SK-N-SH (cell line): ENCODE data around the gene HK1. TPM values are rescaled to one million over a fixed set of nuclear protein-coding genes. Genes with fewer than 3 reads are reported as not detected.

Experiments
- CTCF ChIA-PET: fragments of 300-600, 350-600 bp; formaldehyde crosslinking; extraction: SDS; loops from one replicate; lab custom pipeline; 2021; lab: Yijun Ruan, JAX
- POLR2A ChIA-PET: fragments of 350-600 bp; sonication (Branson Sonifier 250); formaldehyde crosslinking; extraction: SDS; loops from one replicate; lab custom pipeline; 2020; ENCODE audit warnings: antibody characterized with exemption, inconsistent platforms; lab: Yijun Ruan, JAX
- DNase-seq: peaks from one replicate; pipeline ENCODE4 v3.0.0; 2012
- H2AFZ ChIP-seq: fragments of 200-600 bp; sonication (generic); 2 replicates; pipeline ENCODE4 v1.8.1; 2016; ENCODE audit warnings: antibody characterized with exemption, mild to moderate bottlenecking, low read depth
- H3F3A ChIP-seq: fragments of 200-600 bp; sonication (generic); replicated peaks from 2 replicates; pipeline ENCODE3; 2016; ENCODE audit warnings: antibody characterized with exemption, mild to moderate bottlenecking; ENCODE audit not compliant: insufficient read depth
- H3K27ac ChIP-seq, 2 experiments: fragments of 200-500 bp in 1 of 2; fragments of 200-600 bp in 1 of 2; sonication (Bioruptor generic) in 1 of 2; sonication (generic), shearing (Covaris generic) in 1 of 2; 2 replicates each; pipeline versions ENCODE4 v1.5.1 to v1.6.1; 2014 to 2016; ENCODE audit warnings: low read depth in 2 of 2, inconsistent platforms in 1 of 2, low read length in 1 of 2, mild to moderate bottlenecking in 1 of 2, mixed read lengths in 1 of 2
- H3K27me3 ChIP-seq: fragments of 200-600 bp; sonication (generic), shearing (Covaris generic); 2 replicates; pipeline ENCODE4 v1.6.1; 2016; ENCODE audit warnings: mixed run types; ENCODE audit not compliant: insufficient read depth
- H3K36me3 ChIP-seq, 2 experiments: fragments of 200-500 bp in 1 of 2; fragments of 200-600 bp in 1 of 2; sonication (Bioruptor generic) in 1 of 2; sonication (generic) in 1 of 2; replicated peaks in 1 of 2; 2 replicates each; pipeline versions ENCODE3 to v1.5.1; 2014 to 2016; ENCODE audit warnings: low read length in 1 of 2, mild to moderate bottlenecking in 1 of 2; ENCODE audit not compliant: insufficient read depth in 2 of 2, control insufficient read depth in 1 of 2
- H3K4me1 ChIP-seq, 2 experiments: fragments of 200-500 bp in 1 of 2; fragments of 200-600 bp in 1 of 2; sonication (Bioruptor generic) in 1 of 2; sonication (generic), shearing (Covaris generic) in 1 of 2; 2 replicates each; pipeline versions ENCODE4 v1.5.1 to v1.6.1; 2014 to 2016; ENCODE audit warnings: low read depth in 1 of 2, low read length in 1 of 2, mixed run types in 1 of 2; ENCODE audit not compliant: insufficient read depth in 2 of 2, control insufficient read depth in 1 of 2
- H3K4me2 ChIP-seq: fragments of 200-600 bp; sonication (generic), shearing (Covaris generic); 2 replicates; pipeline ENCODE4 v1.6.1; 2017; ENCODE audit warnings: mixed run types
- H3K4me3 ChIP-seq, 2 experiments: fragments of 200-500 bp in 1 of 2; fragments of 200-600 bp in 1 of 2; sonication (Bioruptor generic) in 1 of 2; sonication (generic), shearing (Covaris generic) in 1 of 2; 2 replicates each; pipeline versions ENCODE4 v1.5.1 to v1.8.1; 2014 to 2016; ENCODE audit warnings: low read depth in 2 of 2, inconsistent platforms in 1 of 2, low read length in 1 of 2, mild to moderate bottlenecking in 1 of 2, mixed read lengths in 1 of 2, moderate library complexity in 1 of 2
- H3K79me2 ChIP-seq: fragments of 200-600 bp; sonication (generic); 2 replicates; pipeline ENCODE4 v1.8.1; 2017; ENCODE audit warnings: mild to moderate bottlenecking; ENCODE audit not compliant: insufficient read depth
- H3K9ac ChIP-seq: fragments of 200-600 bp; sonication (generic); 2 replicates; pipeline ENCODE4 v1.6.1; 2017; ENCODE audit warnings: mixed run types
- H3K9me2 ChIP-seq: fragments of 200-600 bp; sonication (generic); 2 replicates; pipeline ENCODE4 v1.6.1; 2017; ENCODE audit warnings: mixed run types
- H3K9me3 ChIP-seq: fragments of 200-600 bp; sonication (generic); 2 replicates; pipeline ENCODE4 v1.6.1; 2017; ENCODE audit warnings: mixed run types, mild to moderate bottlenecking, moderate library complexity
- H4K20me1 ChIP-seq: fragments of 200-600 bp; sonication (generic); 2 replicates; pipeline ENCODE4 v1.6.1; 2017; ENCODE audit warnings: mild to moderate bottlenecking, mixed run types; ENCODE audit not compliant: insufficient read depth
- EZH2phosphoT487 ChIP-seq: fragments of 200-600 bp; sonication (generic); IDR thresholded peaks from 2 replicates; pipeline ENCODE4 v1.6.1; 2017; ENCODE audit warnings: low read depth, mixed run types, mild to moderate bottlenecking, antibody characterized with exemption, moderate library complexity, borderline replicate concordance
- GATA2 ChIP-seq: sonication (generic); formaldehyde crosslinking; IDR thresholded peaks from 2 replicates; pipeline ENCODE4 v1.5.0; 2020; ENCODE audit warnings: mild to moderate bottlenecking, missing genetic modification reagents
- IRF3 ChIP-seq: fragments of 150-350 bp; IDR thresholded peaks from 2 replicates; pipeline ENCODE4 v1.6.1; 2016; ENCODE audit warnings: mild to moderate bottlenecking, low read depth, low read length
- MXI1 ChIP-seq: IDR thresholded peaks from 2 replicates; pipeline ENCODE4 v1.6.1; 2012; ENCODE audit warnings: mild to moderate bottlenecking, low read depth, low read length, improper control_type of control experiment
- NFIC ChIP-seq: IDR thresholded peaks from 2 replicates; pipeline ENCODE4 v1.4.0; 2012; ENCODE audit warnings: borderline replicate concordance
- NRF1 ChIP-seq: IDR thresholded peaks from 2 replicates; pipeline ENCODE4 v1.6.1; 2012; ENCODE audit warnings: low read depth, mild to moderate bottlenecking, low read length
- PBX3 ChIP-seq: IDR thresholded peaks from 2 replicates; pipeline ENCODE4; 2012
- RCOR1 ChIP-seq: fragments of 150-350 bp; IDR thresholded peaks from 2 replicates; pipeline ENCODE4 v1.6.1; 2017; ENCODE audit warnings: antibody characterized with exemption, low read length
- RFX5 ChIP-seq: IDR thresholded peaks from 2 replicates; pipeline ENCODE4 v1.6.1; 2012; ENCODE audit warnings: mild to moderate bottlenecking, improper control_type of control experiment, low read length
- SIN3A ChIP-seq: IDR thresholded peaks from 2 replicates; pipeline ENCODE4 v1.6.1; 2012; ENCODE audit warnings: low read depth, mild to moderate bottlenecking, low read length, moderate library complexity, borderline replicate concordance
- SMC3 ChIP-seq: IDR thresholded peaks from 2 replicates; pipeline ENCODE4 v1.6.1; 2012; ENCODE audit warnings: low read depth, low read length, improper control_type of control experiment
- TAF1 ChIP-seq: IDR thresholded peaks from 2 replicates; pipeline ENCODE4 v1.6.1; 2012; ENCODE audit warnings: low read depth, mild to moderate bottlenecking, low read length, moderate library complexity, borderline replicate concordance
- YY1 ChIP-seq: IDR thresholded peaks from 2 replicates; pipeline ENCODE4 v1.4.0; 2012; ENCODE audit warnings: low read depth, mild to moderate bottlenecking
- WGBS: methylation state at CpG from one replicate; pipeline ENCODE4 v1.1.6; 2017; ENCODE audit warnings: low lambda C conversion rate; 5-methylcytosine and 5-hydroxymethylcytosine counted together
- polyA plus RNA-seq, 3 experiments: library from polyadenylated mRNA; depleted of rRNA; stranded (reverse); fragments of >200 nt; gene quantifications; 2 replicates each; pipeline ENCODE4 v1.2.3, GENCODE V29; 2012
- TF ChIP-seq, protein P1 (sequence below): IDR thresholded peaks from 2 replicates; pipeline ENCODE4 v1.4.0; 2012; ENCODE audit warnings: low read depth, borderline replicate concordance

HK1 gene
- polyA plus RNA-seq, 1 of the 3 experiments (the other 2 are of a cell fraction): 38.7 TPM

DNA sequence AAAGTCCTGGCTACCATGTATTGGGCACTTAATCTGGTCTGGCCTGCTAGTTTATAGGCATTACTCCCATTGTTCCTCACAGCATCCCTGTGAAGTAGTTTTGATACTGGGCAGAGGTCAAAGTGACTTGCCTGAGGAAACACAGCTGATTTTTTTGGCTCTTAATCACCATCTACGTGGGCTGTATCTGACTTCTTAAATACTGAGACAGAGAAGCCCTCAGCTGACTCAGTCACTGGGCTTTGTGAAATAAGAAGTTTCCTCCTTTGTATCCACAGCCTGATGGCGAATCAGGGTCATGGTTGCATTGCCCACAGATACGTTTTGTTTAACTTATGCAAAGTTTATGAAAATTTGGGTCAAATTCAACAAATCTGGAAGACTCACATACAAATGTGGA is 125.2 kb downstream of the HK1 start:
- WGBS: 75% methylated on average over 3 of the region's 3 CpGs
- H3K4me2 ChIP-seq: no peak overlapping the region
- H3K36me3 ChIP-seq: peaks cover 10 to 14% of the 10 kb centered on the region in 2 experiments
- no peak overlapping the region for H2AFZ ChIP-seq
- no peak for DNase-seq
- H3K4me1 ChIP-seq: peaks cover 0 to 25% of the 10 kb centered on the region in 2 experiments; a peak in 2 of 4 replicates
- H3K27ac ChIP-seq: no peak overlapping the region
- CTCF ChIA-PET: interaction anchor here (0.8 to 6.7 kb wide), 4 partner anchors 9 to 105 kb away, joined by 3 to 55 read pairs (median 4); no protein-coding TSS in a partner anchor
- H3K9ac ChIP-seq: no peak overlapping the region
- no peaks in the 10 kb centered on the region for H3K27me3 ChIP-seq
- H3F3A ChIP-seq: peaks cover 3% of the 10 kb centered on the region
- TF ChIP-seq SIN3A (no peak), PBX3 (no peak), TAF1 (no peak), RCOR1 (no peak), RFX5 (no peak), GATA2 (CRISPR knock-in tag) (no peak), EZH2phosphoT487 (no peak)
- TF ChIP-seq, protein P1, sequence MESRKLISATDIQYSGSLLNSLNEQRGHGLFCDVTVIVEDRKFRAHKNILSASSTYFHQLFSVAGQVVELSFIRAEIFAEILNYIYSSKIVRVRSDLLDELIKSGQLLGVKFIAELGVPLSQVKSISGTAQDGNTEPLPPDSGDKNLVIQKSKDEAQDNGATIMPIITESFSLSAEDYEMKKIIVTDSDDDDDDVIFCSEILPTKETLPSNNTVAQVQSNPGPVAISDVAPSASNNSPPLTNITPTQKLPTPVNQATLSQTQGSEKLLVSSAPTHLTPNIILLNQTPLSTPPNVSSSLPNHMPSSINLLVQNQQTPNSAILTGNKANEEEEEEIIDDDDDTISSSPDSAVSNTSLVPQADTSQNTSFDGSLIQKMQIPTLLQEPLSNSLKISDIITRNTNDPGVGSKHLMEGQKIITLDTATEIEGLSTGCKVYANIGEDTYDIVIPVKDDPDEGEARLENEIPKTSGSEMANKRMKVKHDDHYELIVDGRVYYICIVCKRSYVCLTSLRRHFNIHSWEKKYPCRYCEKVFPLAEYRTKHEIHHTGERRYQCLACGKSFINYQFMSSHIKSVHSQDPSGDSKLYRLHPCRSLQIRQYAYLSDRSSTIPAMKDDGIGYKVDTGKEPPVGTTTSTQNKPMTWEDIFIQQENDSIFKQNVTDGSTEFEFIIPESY: no peak
- H3K79me2 ChIP-seq: no peaks in the 10 kb centered on the region
- H3K9me3 ChIP-seq: no peaks in the 10 kb centered on the region
- H4K20me1 ChIP-seq: no peaks in the 10 kb centered on the region
- no peaks in the 10 kb centered on the region for H3K9me2 ChIP-seq
- POLR2A ChIA-PET: no interaction called here
- no peak overlapping the region for H3K4me3 ChIP-seq

GRCh38 chr10:69404786-69405185 is 126.5 kb downstream of the HK1 start:
- CTCF ChIA-PET: interaction anchor here (1.0 to 6.7 kb wide), 4 partner anchors 14 to 111 kb away, joined by 3 to 55 read pairs (median 16); no protein-coding TSS in a partner anchor
- TF ChIP-seq NFIC (no peak), GATA2 (CRISPR knock-in tag) (no peak), NRF1 (no peak), MXI1 (no peak), SMC3 (no peak), YY1 (no peak), IRF3 (no peak)
- TF ChIP-seq, all 33 proteins: peak for 0
- Histone ChIP-seq H3K27me3 (no peaks in the 10 kb centered on the region), H3K36me3 (peaks cover 10% of the 10 kb centered on the region in 2 experiments), H2AFZ (no peak overlapping the region), H3K4me1 (peaks cover 0 to 18% of the 10 kb centered on the region in 2 experiments; a peak in 2 of 4 replicates), H3K4me3 (no peak overlapping the region), H4K20me1 (no peaks in the 10 kb centered on the region), H3K9me2 (no peaks in the 10 kb centered on the region), H3K79me2 (no peaks in the 10 kb centered on the region), H3K9me3 (no peaks in the 10 kb centered on the region), H3K4me2 (no peak overlapping the region), H3K27ac (no peak overlapping the region), H3F3A (peaks cover 10% of the 10 kb centered on the region), H3K9ac (no peak overlapping the region)
- 89% methylated on average over 7 of the region's 10 CpGs for WGBS
- no peak for DNase-seq
- POLR2A ChIA-PET: interaction anchor here (0.5 kb wide), 1 partner anchor 56 kb away, joined by 4 read pairs; no protein-coding TSS in a partner anchor
